Activated T-cell treated with anti-CD3 and anti-CD28 coated beads for 48 hours (primary cell): ENCODE results near the gene ANKS1A.

Source experiments
- DNase-seq: peaks from one replicate; pipeline ENCODE4 v3.0.0-alpha.2; 2020; ENCODE audit warnings: low read depth

ANKS1A gene

DNA sequence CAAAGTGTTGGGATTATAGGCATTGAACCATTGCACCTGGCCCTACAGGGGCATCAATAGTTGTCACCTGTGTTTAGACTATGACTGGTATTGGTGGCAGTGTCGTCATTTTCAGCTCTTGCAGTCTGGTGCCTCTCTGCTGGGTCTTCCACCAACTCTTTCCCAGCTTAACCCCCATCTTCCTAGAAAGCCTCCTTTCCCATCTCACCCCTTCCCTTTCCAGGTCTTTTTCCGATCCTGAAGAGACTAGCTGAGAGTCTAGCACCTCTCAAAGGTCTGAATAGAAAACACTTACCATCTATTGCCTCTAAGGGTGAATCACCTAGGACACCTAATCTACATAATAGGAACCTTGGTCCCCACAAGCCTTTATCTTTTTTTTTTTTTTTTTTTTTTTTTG is 181.1 kb downstream of the ANKS1A start:
- DNase-seq: no peak

DNA sequence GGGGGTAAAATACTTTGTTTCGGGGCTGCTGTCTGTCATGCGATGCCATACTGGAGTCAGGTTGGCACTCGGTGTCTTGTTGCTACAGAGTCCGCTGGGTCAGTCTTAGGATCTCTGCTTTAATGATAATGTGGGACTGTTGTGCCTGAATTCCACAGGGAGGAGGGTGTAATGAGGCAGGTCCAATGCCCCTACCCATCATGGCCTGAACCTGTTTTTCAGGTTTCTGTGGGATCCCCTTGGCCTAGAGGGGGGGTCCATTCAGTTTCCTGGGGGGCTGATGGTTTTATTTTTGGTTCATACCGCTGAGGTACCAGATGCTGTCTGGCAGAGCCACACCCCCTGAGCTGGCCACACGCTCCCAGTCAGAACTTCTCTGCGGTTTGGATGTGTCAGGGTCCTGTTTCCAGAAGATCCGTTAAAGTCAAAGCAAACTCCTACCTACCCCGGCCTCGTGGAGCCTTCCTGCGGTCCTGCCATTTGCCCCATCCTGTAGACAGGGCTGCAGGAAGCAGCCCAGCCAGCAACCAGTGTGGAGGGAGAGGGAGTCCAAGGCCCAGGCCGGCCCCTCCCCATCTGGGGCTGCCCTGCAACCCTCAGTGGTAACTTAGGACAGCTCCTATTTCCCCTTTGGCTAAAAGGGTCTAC is 182.4 kb downstream of the ANKS1A start:
- DNase-seq: no peak

GRCh38 chr6:35072051-35072697 is 183.1 kb downstream of the ANKS1A start:
- no peak for DNase-seq

GRCh38 chr6:35072698-35073055 is 183.6 kb downstream of the ANKS1A start:
- no peak for DNase-seq

DNA sequence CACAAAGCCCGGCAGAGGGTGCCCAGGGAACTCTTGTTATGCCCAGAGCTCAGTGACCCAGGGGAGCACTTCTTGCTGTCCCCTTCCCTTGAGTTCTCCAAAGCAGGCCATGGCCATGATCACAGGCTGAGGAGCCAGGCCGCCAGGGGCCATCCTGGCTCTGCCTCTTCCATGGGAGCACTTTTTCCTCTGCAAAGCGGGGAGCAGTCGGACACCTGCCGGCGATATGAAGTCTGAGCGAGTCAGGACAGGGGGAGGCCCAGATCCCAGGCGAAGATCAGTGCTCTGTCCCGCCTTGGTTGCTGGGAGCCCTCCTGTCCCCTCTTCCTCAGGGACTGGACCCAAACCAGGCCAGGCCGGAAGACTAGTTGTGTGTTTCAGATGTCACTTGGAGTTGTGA is 184.2 kb downstream of the ANKS1A start:
- no peak for DNase-seq

- DNase-seq: no peak
Observed at GRCh38 chr6:35073766-35074471, 184.9 kb downstream of the ANKS1A start.

GRCh38 chr6:35076997-35077712 is 188.1 kb downstream of the ANKS1A start:
- DNase-seq: no peak

GRCh38 chr6:35077713-35078105 is 188.7 kb downstream of the ANKS1A start:
- no peak for DNase-seq

- DNase-seq: no peak
Observed at GRCh38 chr6:35078226-35078850, 189.3 kb downstream of the ANKS1A start.

DNA sequence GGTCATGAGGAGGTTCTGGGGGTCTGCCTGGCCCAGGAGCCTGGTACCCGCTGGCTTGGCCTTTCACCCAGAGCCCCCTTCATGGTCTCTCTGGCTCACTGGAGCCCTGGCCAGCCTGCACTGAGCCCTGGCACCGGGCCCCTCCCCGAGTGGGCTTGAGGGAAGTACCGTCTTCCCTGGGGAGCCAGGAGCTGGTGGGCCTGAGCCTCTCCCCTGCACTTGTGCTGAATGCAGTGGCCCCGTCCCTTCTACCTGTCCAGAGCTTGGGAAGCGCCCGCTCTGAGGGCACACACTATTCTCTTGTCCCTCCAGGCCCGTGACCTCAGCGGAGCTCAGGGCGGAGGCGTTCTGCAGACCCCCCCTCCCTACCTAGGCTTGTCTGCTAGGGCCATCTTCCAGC is 189.8 kb downstream of the ANKS1A start:
- DNase-seq: no peak

DNA sequence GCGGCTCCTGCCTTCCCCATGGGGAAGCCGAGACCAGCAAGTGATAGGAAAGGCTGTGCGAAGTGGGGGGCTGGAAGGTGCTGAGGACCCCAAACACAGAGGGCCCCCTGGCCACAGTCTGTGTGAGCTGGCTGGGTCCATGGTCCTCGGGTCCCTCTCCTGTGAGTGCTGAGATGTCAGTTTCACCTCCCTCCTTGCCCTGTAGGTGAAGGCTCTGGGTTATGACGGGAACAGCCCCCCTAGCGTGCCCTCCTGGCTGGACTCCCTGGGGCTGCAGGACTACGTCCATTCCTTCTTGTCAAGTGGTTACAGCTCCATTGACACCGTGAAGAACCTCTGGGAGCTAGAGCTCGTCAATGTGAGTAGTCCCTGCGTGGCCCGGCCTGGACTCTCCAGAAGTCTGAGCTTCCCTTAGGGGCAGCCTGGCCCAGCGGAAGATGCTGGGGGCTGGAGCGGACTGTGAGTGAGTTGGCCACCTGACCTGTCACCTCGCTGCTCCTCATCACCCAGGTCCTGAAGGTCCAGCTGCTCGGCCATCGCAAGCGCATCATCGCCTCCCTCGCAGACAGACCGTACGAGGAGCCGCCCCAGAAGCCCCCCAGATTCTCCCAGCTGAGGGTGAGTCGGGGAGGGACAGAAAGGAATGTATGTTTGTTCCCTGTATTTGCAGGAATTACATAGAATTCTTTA is 190.4 kb downstream of the ANKS1A start:
- DNase-seq: no peak

GRCh38 chr6:35080016-35080680 is 191.1 kb downstream of the ANKS1A start:
- DNase-seq: no peak

DNA sequence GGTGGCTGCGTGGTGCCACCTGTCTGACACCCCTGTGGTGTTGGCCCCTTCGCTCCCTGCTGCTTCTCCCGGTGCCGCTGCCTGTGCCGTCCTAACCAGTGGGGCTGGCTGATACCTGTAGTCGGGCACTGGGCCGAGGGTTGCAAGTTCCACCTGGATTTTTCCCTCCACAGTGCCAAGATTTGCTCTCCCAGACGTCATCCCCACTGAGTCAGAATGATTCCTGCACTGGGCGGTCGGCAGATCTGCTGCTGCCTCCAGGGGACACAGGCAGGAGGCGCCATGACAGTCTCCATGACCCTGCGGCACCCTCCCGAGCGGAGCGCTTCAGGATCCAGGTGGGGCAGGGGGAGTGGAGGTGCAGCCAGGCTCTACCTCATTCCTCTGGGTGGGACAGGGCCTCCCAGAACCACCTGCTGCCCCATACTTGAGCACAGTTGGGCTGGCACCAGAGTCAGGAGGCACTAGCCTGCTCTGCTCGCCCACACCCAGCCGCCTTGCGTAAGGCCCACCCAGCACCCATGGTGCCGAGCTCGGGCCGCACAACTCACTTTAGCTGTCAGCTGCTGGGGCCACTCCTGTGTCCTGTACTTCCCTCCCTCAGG is 191.9 kb downstream of the ANKS1A start:
- DNase-seq: no peak

DNA sequence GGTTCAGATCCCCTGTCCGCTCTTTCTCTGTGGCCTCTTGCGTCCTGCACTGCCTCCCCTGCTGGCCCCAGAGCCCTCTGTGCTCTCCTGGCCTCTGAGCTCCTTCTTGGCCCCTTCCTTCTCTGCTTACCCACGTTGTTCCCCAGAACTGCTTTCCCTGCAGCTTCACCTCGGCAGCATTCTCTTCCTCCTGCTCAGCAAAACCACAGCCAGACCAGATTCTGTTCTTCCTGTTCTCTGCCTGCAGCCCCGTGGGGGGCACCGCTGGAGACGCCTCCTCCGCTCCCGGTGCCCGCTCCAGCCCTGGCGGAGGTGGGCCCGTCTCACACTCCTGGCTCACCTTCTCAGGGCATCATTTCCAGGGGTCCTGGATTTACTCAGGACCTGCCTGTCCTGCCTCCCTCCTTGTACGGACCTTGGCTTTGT is 192.4 kb downstream of the ANKS1A start:
- no peak for DNase-seq

GRCh38 chr6:35082046-35082732 is 193.1 kb downstream of the ANKS1A start:
- DNase-seq: no peak

DNA sequence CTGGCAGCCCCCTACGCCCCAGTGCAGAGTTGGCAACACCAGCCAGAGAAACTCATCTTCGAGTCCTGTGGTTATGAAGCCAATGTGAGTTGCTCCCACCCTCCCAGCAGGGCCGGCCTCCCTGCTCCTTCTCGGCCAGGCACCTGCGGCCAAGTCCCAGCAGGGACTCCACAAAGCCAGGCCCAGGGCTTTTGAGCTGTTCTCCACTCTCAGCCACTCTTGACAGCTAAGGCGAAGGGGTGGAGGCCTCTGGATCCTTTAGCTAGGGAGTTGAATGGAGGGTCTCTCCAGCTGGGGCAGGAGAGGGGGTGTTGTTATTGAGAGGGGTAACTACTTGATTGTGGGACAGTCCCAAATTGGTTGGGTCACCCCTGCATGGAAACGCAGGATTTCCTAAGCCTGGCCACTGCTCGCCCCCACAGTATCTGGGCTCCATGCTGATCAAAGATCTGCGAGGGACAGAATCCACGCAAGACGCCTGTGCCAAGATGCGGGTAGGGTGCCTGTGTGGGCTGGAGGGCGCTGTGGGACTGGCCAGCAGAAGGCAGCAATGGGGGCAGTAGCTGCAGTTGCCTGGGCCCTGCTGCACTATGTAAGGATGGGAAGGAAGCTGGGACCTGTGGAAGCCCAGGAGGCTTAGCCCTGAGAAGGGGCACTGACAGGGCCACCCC is 193.8 kb downstream of the ANKS1A start:
- DNase-seq: no peak

DNA sequence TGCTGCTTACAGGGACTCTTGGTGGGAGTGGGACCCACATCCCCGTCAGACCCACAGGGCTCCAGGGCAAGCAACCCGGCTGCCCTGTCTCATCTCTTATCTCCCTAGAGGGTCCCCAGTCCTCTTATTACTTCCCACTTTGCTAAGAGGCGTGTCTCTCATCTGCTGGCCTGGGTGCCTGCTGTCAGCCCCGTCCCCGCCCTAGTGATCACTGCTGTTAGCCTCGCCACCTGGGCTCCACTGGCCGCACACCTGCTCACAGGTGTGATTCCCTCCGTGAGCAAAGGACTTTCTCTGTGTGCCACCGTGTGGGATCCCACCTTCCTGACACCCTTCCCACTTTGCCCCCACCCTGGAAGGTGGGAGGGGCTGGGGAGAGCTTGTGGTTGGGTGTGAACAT is 194.5 kb downstream of the ANKS1A start:
- no peak for DNase-seq

GRCh38 chr6:35084041-35084491 is 195.0 kb downstream of the ANKS1A start:
- no peak for DNase-seq

GRCh38 chr6:35084511-35085203 is 195.6 kb downstream of the ANKS1A start:
- DNase-seq: no peak
